Gastroesophageal sphincter (tissue), 4 donors: ENCODE measurements around the gene TP53I3. TPM values are rescaled to one million over a fixed set of nuclear protein-coding genes. Genes with fewer than 3 reads are reported as not detected.

Experiments used
- ATAC-seq: fragments of 150-250 bp; one replicate; pipeline ENCODE4 v1.9.1; 2016; ENCODE audit warnings: mild to moderate bottlenecking, moderate library complexity
- H3K27ac ChIP-seq, 4 donors: fragments of 200-600 bp; sonication (generic) in 3 of 4; 1 replicate in 3 of 4; 2 replicates in 1 of 4; pipeline ENCODE4 v1.5.1; 2016 to 2019
- H3K27me3 ChIP-seq: fragments of 200-600 bp; sonication (generic); one replicate; pipeline ENCODE4 v1.5.1; 2019
- H3K36me3 ChIP-seq, 2 donors: fragments of 200-600 bp; sonication (generic); one replicate each; pipeline ENCODE4 v1.5.1; 2019; ENCODE audit warnings: control low read depth in 1 of 2
- H3K4me1 ChIP-seq, 3 donors: fragments of 200-600 bp; sonication (generic); 1 replicate in 2 of 3; 2 replicates in 1 of 3; pipeline ENCODE4 v1.5.1; 2016 to 2019; ENCODE audit warnings: control low read depth in 2 of 3
- H3K4me3 ChIP-seq, 2 donors: fragments of 200-600 bp; sonication (generic); one replicate each; pipeline ENCODE4 v1.5.1; 2019; ENCODE audit warnings: mild to moderate bottlenecking in 1 of 2, moderate library complexity in 1 of 2
- H3K9me3 ChIP-seq, 3 donors: fragments of 200-600 bp; sonication (generic); one replicate each; pipeline ENCODE4 v1.5.1; 2017 to 2019; ENCODE audit warnings: control low read depth in 2 of 3
- CTCF ChIP-seq, 4 experiments: fragments of 200-600 bp in 2 of 4; fragments of 450-650 bp in 2 of 4; sonication (generic) in 1 of 4; IDR thresholded peaks; one replicate each; pipeline ENCODE4 v1.5.1; 2017 to 2019; ENCODE audit warnings: antibody characterized with exemption in 4 of 4, mild to moderate bottlenecking in 2 of 4, moderate library complexity in 2 of 4
- EP300 ChIP-seq: sonication (generic); formaldehyde crosslinking; IDR thresholded peaks from one replicate; pipeline ENCODE4 v1.6.1; 2017; ENCODE audit warnings: antibody characterized with exemption, mild to moderate bottlenecking
- POLR2A ChIP-seq, 2 donors: fragments of 450-650 bp; IDR thresholded peaks; one replicate each; pipeline ENCODE4 v1.6.1; 2017; ENCODE audit warnings: antibody characterized with exemption in 2 of 2, mild to moderate bottlenecking in 2 of 2, moderate library complexity in 1 of 2
- POLR2AphosphoS5 ChIP-seq: sonication (generic); formaldehyde crosslinking; IDR thresholded peaks from one replicate; pipeline ENCODE4 v1.6.1; 2017; ENCODE audit warnings: antibody characterized with exemption
- WGBS, 2 donors: methylation state at CpG; one replicate each; pipeline ENCODE4 v1.1.5; 2018; ENCODE audit warnings: low coverage in 1 of 2; 5-methylcytosine and 5-hydroxymethylcytosine counted together
- total RNA-seq, 4 donors: library from RNA; depleted of rRNA; stranded (reverse); fragments of >200 nt; gene quantifications; one replicate each; pipeline ENCODE4 v1.1.0, GENCODE V29; 2016

The TP53I3 gene
- total RNA-seq, 4 donors from 2014 or later, result 5.6 to 10.1 (median 8.9) TPM

GRCh38 chr2:24075915-24076848, 8.5 kb downstream of the TP53I3 start, which contains the start of gene SF3B6:
TSS of gene SF3B6 (minus strand) at chr2:24076326. CDS start at chr2:24076229, 97 bp downstream.
- WGBS, 2 donors, result 0 to 4% methylated on average over 15 to 18 of the region's 64 CpGs
- Histone ChIP-seq H3K36me3 (peaks cover 0 to 61% of the 10 kb centered on the region in 2 donors), H3K4me1 (peaks cover 0 to 36% (median 13%) of the 10 kb centered on the region in 3 donors), H3K27ac (peak within 1 kb of the TSS; percentile 52 to 99 (median 94)), H3K27me3 (no peaks in the 10 kb centered on the region), H3K4me3 (peak within 1 kb of the TSS; percentile 84 to 86), H3K9me3 (no peaks in the 10 kb centered on the region)
- peak; percentile 97 for ATAC-seq
- peak; percentile 85 for TF ChIP-seq POLR2AphosphoS5
- no peak for TF ChIP-seq EP300
- peak in 1 of 4 experiments; percentile 4 for TF ChIP-seq CTCF (IDR thresholded peaks at IDR 0.05)
- TF ChIP-seq POLR2A (IDR thresholded peaks at IDR 0.05), result peak; percentile 41 to 48

GRCh38 chr2:24075259-24075658, 9.4 kb downstream of the TP53I3 start:
- 50 to 57% methylated on average over 5 of the region's 5 CpGs for WGBS, 2 donors
- peaks cover 0 to 61% of the 10 kb centered on the region in 2 donors for H3K36me3 ChIP-seq
- peak overlapping the region; percentile 52 to 99 (median 94) for H3K27ac ChIP-seq

GRCh38 chr2:24073816-24074215, 10.8 kb downstream of the TP53I3 start:
- H3K36me3 ChIP-seq, result peaks cover 0 to 62% of the 10 kb centered on the region in 2 donors
- H3K4me3 ChIP-seq, result no peak overlapping the region
- 82 to 89% methylated on average over 6 of the region's 6 CpGs for WGBS, 2 donors
- no peaks in the 10 kb centered on the region for H3K9me3 ChIP-seq
- no peaks in the 10 kb centered on the region for H3K27me3 ChIP-seq
- peaks cover 0 to 36% (median 13%) of the 10 kb centered on the region in 3 donors for H3K4me1 ChIP-seq
- TF ChIP-seq POLR2AphosphoS5 (no peak), CTCF (IDR thresholded peaks at IDR 0.05) (no peak), EP300 (no peak), POLR2A (IDR thresholded peaks at IDR 0.05) (no peak)
- no peak overlapping the region for H3K27ac ChIP-seq
- no peak for ATAC-seq

More at GRCh38 chr2:24075259-24075658, 9.4 kb downstream of the TP53I3 start:
- Histone ChIP-seq H3K4me3 (peak overlapping the region; percentile 84 to 86), H3K4me1 (peaks cover 0 to 36% (median 13%) of the 10 kb centered on the region in 3 donors), H3K27me3 (no peaks in the 10 kb centered on the region), H3K9me3 (no peaks in the 10 kb centered on the region)
- ATAC-seq, result no peak
- no peak for TF ChIP-seq CTCF (IDR thresholded peaks at IDR 0.05)
- TF ChIP-seq POLR2AphosphoS5, result no peak
- no peak for TF ChIP-seq EP300
- no peak for TF ChIP-seq POLR2A (IDR thresholded peaks at IDR 0.05)

- Histone ChIP-seq H3K36me3 (peaks cover 0 to 76% of the 10 kb centered on the region in 2 donors), H3K4me3 (no peak overlapping the region), H3K4me1 (peaks cover 0 to 27% (median 8%) of the 10 kb centered on the region in 3 donors), H3K27ac (no peak overlapping the region), H3K9me3 (no peaks in the 10 kb centered on the region), H3K27me3 (no peaks in the 10 kb centered on the region)
- WGBS, 2 donors, result 86 to 89% methylated on average over 4 of the region's 4 CpGs
- ATAC-seq, result no peak
- no peak for TF ChIP-seq POLR2AphosphoS5
- no peak for TF ChIP-seq CTCF (IDR thresholded peaks at IDR 0.05)
- no peak for TF ChIP-seq EP300
- no peak for TF ChIP-seq POLR2A (IDR thresholded peaks at IDR 0.05)
Observed at GRCh38 chr2:24072259-24072658, 12.4 kb downstream of the TP53I3 start.
